ENCODE measurements around the gene ZNF506. TPM values are rescaled to one million over a fixed set of nuclear protein-coding genes. Genes with fewer than 3 reads are reported as not detected.
"Not testable (repeated sequence)": the region's sequence is repeated elsewhere in the genome, so short reads cannot be mapped to it uniquely, and the experiment has no call there.

ZNF506 gene
- total RNA-seq, 1 donor from 2014 or later: 39.0 TPM

GRCh38 chr19:19778666-19779065, 42.9 kb downstream of the ZNF506 start:
- TF ChIP-seq, protein P1, sequence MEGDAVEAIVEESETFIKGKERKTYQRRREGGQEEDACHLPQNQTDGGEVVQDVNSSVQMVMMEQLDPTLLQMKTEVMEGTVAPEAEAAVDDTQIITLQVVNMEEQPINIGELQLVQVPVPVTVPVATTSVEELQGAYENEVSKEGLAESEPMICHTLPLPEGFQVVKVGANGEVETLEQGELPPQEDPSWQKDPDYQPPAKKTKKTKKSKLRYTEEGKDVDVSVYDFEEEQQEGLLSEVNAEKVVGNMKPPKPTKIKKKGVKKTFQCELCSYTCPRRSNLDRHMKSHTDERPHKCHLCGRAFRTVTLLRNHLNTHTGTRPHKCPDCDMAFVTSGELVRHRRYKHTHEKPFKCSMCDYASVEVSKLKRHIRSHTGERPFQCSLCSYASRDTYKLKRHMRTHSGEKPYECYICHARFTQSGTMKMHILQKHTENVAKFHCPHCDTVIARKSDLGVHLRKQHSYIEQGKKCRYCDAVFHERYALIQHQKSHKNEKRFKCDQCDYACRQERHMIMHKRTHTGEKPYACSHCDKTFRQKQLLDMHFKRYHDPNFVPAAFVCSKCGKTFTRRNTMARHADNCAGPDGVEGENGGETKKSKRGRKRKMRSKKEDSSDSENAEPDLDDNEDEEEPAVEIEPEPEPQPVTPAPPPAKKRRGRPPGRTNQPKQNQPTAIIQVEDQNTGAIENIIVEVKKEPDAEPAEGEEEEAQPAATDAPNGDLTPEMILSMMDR (IDR thresholded peaks at IDR 0.05; ENCODE audit: partially characterized antibody, unreplicated experiment): no peak
- Mint-ChIP-seq H3K9me3 (ENCODE audit: unreplicated experiment) (peaks cover 18% of the 10 kb centered on the region), H3K27me3 (ENCODE audit: unreplicated experiment) (peaks cover 1% of the 10 kb centered on the region), H3K4me1 (ENCODE audit: low read depth, unreplicated experiment) (peaks cover 5% of the 10 kb centered on the region), H3K4me3 (ENCODE audit: unreplicated experiment) (no peak overlapping the region), H3K27ac (ENCODE audit: unreplicated experiment) (no peak overlapping the region), H3K36me3 (ENCODE audit: unreplicated experiment) (peaks cover 6% of the 10 kb centered on the region)
- DNase-seq: no peak

DNA sequence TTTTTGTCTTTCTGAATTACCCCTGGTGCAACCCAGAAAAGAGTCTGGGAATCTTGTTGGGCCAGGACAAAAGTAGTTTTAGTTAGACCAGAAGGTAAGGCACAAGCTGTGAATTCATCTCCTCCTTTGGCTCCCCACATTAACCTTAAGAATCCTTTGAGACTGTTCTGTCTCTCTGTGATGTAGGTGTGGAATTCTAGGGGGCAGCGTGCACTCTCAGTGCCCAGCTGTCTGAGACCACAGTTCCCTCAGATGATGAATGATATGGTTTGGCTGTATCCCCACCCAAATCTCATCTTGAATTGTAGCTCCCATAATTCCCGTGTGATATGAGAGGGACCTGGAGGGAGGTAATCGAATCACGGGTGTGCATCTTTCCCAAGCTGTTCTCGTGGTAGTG, 43.9 kb downstream of the ZNF506 start:
- TF ChIP-seq, protein P1 (IDR thresholded peaks at IDR 0.05; ENCODE audit: partially characterized antibody, unreplicated experiment): no peak
- H3K4me1 Mint-ChIP-seq (ENCODE audit: low read depth, unreplicated experiment): peaks cover 5% of the 10 kb centered on the region
- H3K36me3 Mint-ChIP-seq (ENCODE audit: unreplicated experiment): peaks cover 6% of the 10 kb centered on the region
- H3K27ac Mint-ChIP-seq (ENCODE audit: unreplicated experiment): no peak overlapping the region
- H3K27me3 Mint-ChIP-seq (ENCODE audit: unreplicated experiment): peaks cover 1% of the 10 kb centered on the region
- peak overlapping the region; percentile 99 for H3K4me3 Mint-ChIP-seq (ENCODE audit: unreplicated experiment)
- H3K9me3 Mint-ChIP-seq (ENCODE audit: unreplicated experiment): peaks cover 18% of the 10 kb centered on the region
- DNase-seq: no peak

DNA sequence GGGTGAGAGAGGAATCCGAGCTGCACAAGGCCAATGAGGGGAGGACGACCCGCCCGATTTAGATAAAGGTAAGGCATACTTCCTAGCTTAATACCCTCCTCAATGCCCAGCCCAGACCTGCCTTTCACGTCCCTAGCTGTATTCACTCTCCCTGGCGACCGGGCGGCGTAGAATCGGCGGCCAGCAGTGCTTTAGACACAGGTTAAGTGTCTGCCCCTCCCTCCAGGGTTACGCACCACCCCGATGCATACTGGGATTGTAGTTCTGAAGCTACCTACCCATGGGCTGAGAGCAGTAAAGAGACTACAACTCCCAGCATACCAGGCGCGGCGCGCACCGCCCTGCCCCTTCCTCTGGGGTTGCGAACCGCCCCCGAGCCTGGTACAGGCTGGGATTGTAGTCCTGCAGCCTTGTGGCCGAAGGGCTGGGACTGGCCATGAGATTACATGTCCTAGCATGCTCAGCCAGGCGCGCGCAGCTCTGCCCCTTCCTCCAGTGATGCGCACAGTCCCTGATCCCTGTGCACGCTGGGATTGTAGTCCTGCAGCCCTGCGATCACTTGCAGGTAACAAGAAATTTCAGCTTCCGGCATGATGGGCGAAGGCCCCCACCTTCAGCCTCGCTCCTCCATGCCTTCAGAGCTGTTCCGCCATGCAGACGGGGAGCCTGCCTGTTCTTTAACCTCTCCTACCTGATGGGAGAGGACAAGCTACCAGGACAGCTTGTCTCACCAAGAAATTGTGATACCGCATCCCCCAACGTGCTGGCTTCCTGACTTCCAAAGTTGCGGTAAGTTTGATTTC, 45.1 kb downstream of the ZNF506 start:
- TF ChIP-seq, protein P1 (IDR thresholded peaks at IDR 0.05; ENCODE audit: partially characterized antibody, unreplicated experiment): no peak
- Mint-ChIP-seq H3K9me3 (ENCODE audit: unreplicated experiment) (peaks cover 18% of the 10 kb centered on the region), H3K4me1 (ENCODE audit: low read depth, unreplicated experiment) (peaks cover 3% of the 10 kb centered on the region), H3K36me3 (ENCODE audit: unreplicated experiment) (no peaks in the 10 kb centered on the region), H3K27ac (ENCODE audit: unreplicated experiment) (peak overlapping the region; percentile 96), H3K27me3 (ENCODE audit: unreplicated experiment) (peaks cover 3% of the 10 kb centered on the region), H3K4me3 (ENCODE audit: unreplicated experiment) (peak overlapping the region; percentile 99)
- peak; percentile 98 for DNase-seq

DNA sequence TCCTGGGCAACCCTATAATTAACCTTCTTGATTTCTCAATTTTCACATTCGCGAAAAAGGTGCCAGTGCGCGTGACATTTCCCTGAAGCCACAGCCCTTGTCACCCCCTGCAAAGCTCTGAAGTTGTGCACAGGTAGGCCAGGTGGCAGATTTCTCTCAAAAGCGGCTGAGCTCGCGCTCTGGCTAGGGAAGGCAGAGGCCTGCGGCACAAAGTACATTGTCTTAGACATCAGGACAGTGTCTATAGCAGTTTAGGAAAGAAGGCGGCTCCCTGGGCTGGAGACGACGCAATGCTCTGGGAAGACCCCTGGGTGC, 45.7 kb downstream of the ZNF506 start:
- no peaks in the 10 kb centered on the region for H3K36me3 Mint-ChIP-seq (ENCODE audit: unreplicated experiment)
- peaks cover 18% of the 10 kb centered on the region for H3K9me3 Mint-ChIP-seq (ENCODE audit: unreplicated experiment)
- H3K27me3 Mint-ChIP-seq (ENCODE audit: unreplicated experiment): peaks cover 3% of the 10 kb centered on the region
- peak overlapping the region; percentile 99 for H3K4me3 Mint-ChIP-seq (ENCODE audit: unreplicated experiment)
- H3K4me1 Mint-ChIP-seq (ENCODE audit: low read depth, unreplicated experiment): peaks cover 3% of the 10 kb centered on the region
- no peak for DNase-seq
- TF ChIP-seq, protein P1 (IDR thresholded peaks at IDR 0.05; ENCODE audit: partially characterized antibody, unreplicated experiment): no peak
- peak overlapping the region; percentile 96 for H3K27ac Mint-ChIP-seq (ENCODE audit: unreplicated experiment)

- H3K27ac Mint-ChIP-seq (ENCODE audit: unreplicated experiment): peak overlapping the region; percentile 26
- no peaks in the 10 kb centered on the region for H3K36me3 Mint-ChIP-seq (ENCODE audit: unreplicated experiment)
- peaks cover 3% of the 10 kb centered on the region for H3K27me3 Mint-ChIP-seq (ENCODE audit: unreplicated experiment)
- peak overlapping the region; percentile 27 for H3K4me3 Mint-ChIP-seq (ENCODE audit: unreplicated experiment)
- no peak for DNase-seq
- peaks cover 15% of the 10 kb centered on the region for H3K9me3 Mint-ChIP-seq (ENCODE audit: unreplicated experiment)
- TF ChIP-seq, protein P1 (IDR thresholded peaks at IDR 0.05; ENCODE audit: partially characterized antibody, unreplicated experiment): no peak
- peaks cover 3% of the 10 kb centered on the region for H3K4me1 Mint-ChIP-seq (ENCODE audit: low read depth, unreplicated experiment)
Observed at GRCh38 chr19:19774354-19775033, 47.1 kb downstream of the ZNF506 start.

GRCh38 chr19:19771963-19772362, 49.6 kb downstream of the ZNF506 start:
- H3K36me3 Mint-ChIP-seq (ENCODE audit: unreplicated experiment); H3K4me3 Mint-ChIP-seq (ENCODE audit: unreplicated experiment); H3K27ac Mint-ChIP-seq (ENCODE audit: unreplicated experiment); H3K4me1 Mint-ChIP-seq (ENCODE audit: low read depth, unreplicated experiment); DNase-seq; H3K27me3 Mint-ChIP-seq (ENCODE audit: unreplicated experiment): not testable (repeated sequence)
- H3K9me3 Mint-ChIP-seq (ENCODE audit: unreplicated experiment): peaks cover 13% of the 10 kb centered on the region

DNA sequence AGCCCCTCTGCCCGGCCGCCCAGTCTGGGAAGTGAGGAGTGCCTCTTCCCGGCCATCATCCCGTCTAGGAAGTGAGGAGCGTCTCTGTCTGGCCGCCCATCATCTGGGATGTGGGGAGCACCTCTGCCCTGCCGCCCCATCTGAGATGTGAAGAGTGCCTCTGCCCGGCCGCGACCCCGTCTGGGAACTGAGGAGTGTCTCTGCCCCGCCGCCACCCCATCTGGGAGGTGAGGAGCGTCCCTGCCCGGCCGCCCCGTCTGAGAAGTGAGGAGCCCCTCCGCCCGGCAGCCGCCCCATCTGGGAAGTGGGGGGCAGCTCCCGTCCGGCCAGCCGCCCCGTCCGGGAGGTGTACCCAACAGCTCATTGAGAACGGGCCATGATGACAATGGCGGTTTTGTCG, 51.6 kb downstream of the ZNF506 start:
- H3K4me3 Mint-ChIP-seq (ENCODE audit: unreplicated experiment): not testable (repeated sequence)

More for the DNA sequence above, 51.6 kb downstream of the ZNF506 start:
- H3K27ac Mint-ChIP-seq (ENCODE audit: unreplicated experiment); DNase-seq; H3K4me1 Mint-ChIP-seq (ENCODE audit: low read depth, unreplicated experiment); H3K36me3 Mint-ChIP-seq (ENCODE audit: unreplicated experiment); H3K27me3 Mint-ChIP-seq (ENCODE audit: unreplicated experiment); H3K9me3 Mint-ChIP-seq (ENCODE audit: unreplicated experiment): not testable (repeated sequence)

Measured in glutamatergic neuron (in vitro differentiated cells).